A673 (cell line): ENCODE data around the gene C2CD4B. TPM values are rescaled to one million over a fixed set of nuclear protein-coding genes. Genes with fewer than 3 reads are reported as not detected.

Source experiments
- BruUV-seq: library from RNA; stranded (reverse); fragments of 400-500 nt; replicated peaks from 2 replicates; lab custom pipeline; 2021; lab: Mats Ljungman, UMichigan
- CTCF ChIA-PET: fragments of 300-600 bp; sonication (Branson Sonifier 250); formaldehyde crosslinking; loops from one replicate; lab custom pipeline; 2022; ENCODE audit warnings: antibody characterized with exemption; lab: Charles Lee
- POLR2A ChIA-PET: fragments of 300-600 bp; sonication (Branson Sonifier 250); formaldehyde crosslinking; loops from one replicate; lab custom pipeline; 2022; ENCODE audit warnings: antibody characterized with exemption; ENCODE audit not compliant: low non-redundant PET; lab: Charles Lee
- DNase-seq: peaks from one replicate; pipeline ENCODE4 v3.0.0-alpha.2; 2015; ENCODE audit warnings: low spot score
- H3K27ac ChIP-seq: fragments of 200-600 bp; sonication (generic); 2 replicates; pipeline ENCODE4 v1.5.1; 2016; ENCODE audit warnings: mixed run types, low read depth, mild to moderate bottlenecking, mixed read lengths, antibody characterized with exemption, low read length; ENCODE audit not compliant: poor library complexity, severe bottlenecking
- H3K27me3 ChIP-seq: fragments of 200-600 bp; sonication (generic); replicated peaks from 2 replicates; pipeline ENCODE4 v1.6.1; 2017; ENCODE audit warnings: mixed run types, low read depth, mild to moderate bottlenecking, mixed read lengths, antibody characterized with exemption, low read length; ENCODE audit not compliant: insufficient read depth, poor library complexity
- H3K36me3 ChIP-seq: fragments of 200-600 bp; sonication (generic); 2 replicates; pipeline ENCODE4 v1.6.1; 2016; ENCODE audit warnings: mixed run types, mild to moderate bottlenecking, mixed read lengths, antibody characterized with exemption, low read length; ENCODE audit not compliant: insufficient read depth, poor library complexity, severe bottlenecking
- H3K4me1 ChIP-seq: fragments of 200-600 bp; sonication (generic); 2 replicates; pipeline ENCODE4 v1.6.1; 2017; ENCODE audit warnings: mixed run types, mild to moderate bottlenecking, mixed read lengths, antibody characterized with exemption, low read length; ENCODE audit not compliant: insufficient read depth, poor library complexity, severe bottlenecking
- H3K4me3 ChIP-seq: fragments of 200-600 bp; sonication (generic); 2 replicates; pipeline ENCODE4 v1.5.1; 2016; ENCODE audit warnings: low read depth, mixed run types, mild to moderate bottlenecking, mixed read lengths, low read length; ENCODE audit not compliant: poor library complexity, severe bottlenecking
- H3K9me3 ChIP-seq: fragments of 200-600 bp; sonication (generic); 2 replicates; pipeline ENCODE4 v1.6.1; 2016; ENCODE audit warnings: mixed run types, low read depth, mild to moderate bottlenecking, mixed read lengths, antibody characterized with exemption, low read length; ENCODE audit not compliant: poor library complexity, severe bottlenecking
- CTCF ChIP-seq: fragments of 300-800, 200-600 bp; sonication (generic); conservative IDR thresholded peaks from 2 replicates; pipeline ENCODE4 v1.5.1; 2017; ENCODE audit warnings: low read depth, mild to moderate bottlenecking, antibody characterized with exemption, low read length, moderate library complexity, mixed read lengths
- EZH2 ChIP-seq: fragments of 200-600 bp; sonication (generic); IDR thresholded peaks from 2 replicates; pipeline ENCODE4 v1.6.1; 2017; ENCODE audit warnings: borderline replicate concordance, low read depth, mild to moderate bottlenecking, mixed read lengths, antibody characterized with exemption, low read length; ENCODE audit not compliant: poor library complexity, severe bottlenecking
- intact Hi-C: fragments of 100-400 bp; cut with micrococcal nuclease; formaldehyde crosslinking; loops from one replicate; pipeline ENCODE4 v1.10.0; 2022; ENCODE audit not compliant: unreplicated experiment
- total RNA-seq: library from RNA; stranded (reverse); gene quantifications from 2 replicates; pipeline ENCODE4 v1.2.3, GENCODE V29; 2021

Gene C2CD4B
- total RNA-seq, 1 experiment from 2014 or later, result 0.54 TPM

DNA sequence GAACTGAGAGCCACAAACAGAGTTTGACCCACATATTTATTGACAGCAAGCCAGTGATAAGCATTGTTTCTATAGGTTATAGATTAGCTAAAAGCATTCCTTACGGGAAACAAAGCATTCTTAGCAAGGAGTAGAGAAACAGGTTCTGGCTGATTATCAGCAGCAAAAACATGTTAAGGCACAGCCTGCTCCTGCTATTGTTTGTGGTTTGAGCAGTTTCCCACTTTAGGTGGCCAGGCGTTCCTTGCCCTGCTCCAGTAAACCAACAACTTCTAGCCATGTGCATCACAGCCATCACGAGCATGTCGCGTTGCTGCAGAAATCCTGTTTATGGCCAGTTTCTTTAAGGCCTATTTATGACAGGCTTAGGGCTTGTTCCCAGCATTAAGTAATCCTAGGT lies 44.7 kb upstream of the C2CD4B start:
- no peaks in the 10 kb centered on the region for H3K36me3 ChIP-seq
- H3K27ac ChIP-seq, result no peak overlapping the region
- no peak for TF ChIP-seq EZH2
- TF ChIP-seq CTCF, result no peak
- intact Hi-C loops, result no loop called here
- no peaks in the 10 kb centered on the region for H3K4me1 ChIP-seq
- H3K4me3 ChIP-seq, result no peak overlapping the region
- no TSS peak for BruUV-seq
- ChIA-PET POLR2A (interaction anchor here (0.5 kb wide), 1 partner anchor 106 kb away, joined by 4 read pairs; no protein-coding TSS in a partner anchor), CTCF (no interaction called here)
- no peaks in the 10 kb centered on the region for H3K27me3 ChIP-seq
- no peak for DNase-seq
- H3K9me3 ChIP-seq, result no peaks in the 10 kb centered on the region

- Histone ChIP-seq H3K9me3 (no peaks in the 10 kb centered on the region), H3K4me3 (no peak overlapping the region), H3K4me1 (no peaks in the 10 kb centered on the region), H3K36me3 (no peaks in the 10 kb centered on the region), H3K27ac (no peak overlapping the region), H3K27me3 (no peaks in the 10 kb centered on the region)
- TF ChIP-seq EZH2 (no peak), CTCF (no peak)
- DNase-seq, result no peak
- POLR2A ChIA-PET, result no interaction called here
- BruUV-seq, result no TSS peak
- intact Hi-C loops, result no loop called here
- CTCF ChIA-PET, result no interaction called here
These were observed 44.2 kb upstream of the C2CD4B start for GRCh38 chr15:62209322-62209721.

DNA sequence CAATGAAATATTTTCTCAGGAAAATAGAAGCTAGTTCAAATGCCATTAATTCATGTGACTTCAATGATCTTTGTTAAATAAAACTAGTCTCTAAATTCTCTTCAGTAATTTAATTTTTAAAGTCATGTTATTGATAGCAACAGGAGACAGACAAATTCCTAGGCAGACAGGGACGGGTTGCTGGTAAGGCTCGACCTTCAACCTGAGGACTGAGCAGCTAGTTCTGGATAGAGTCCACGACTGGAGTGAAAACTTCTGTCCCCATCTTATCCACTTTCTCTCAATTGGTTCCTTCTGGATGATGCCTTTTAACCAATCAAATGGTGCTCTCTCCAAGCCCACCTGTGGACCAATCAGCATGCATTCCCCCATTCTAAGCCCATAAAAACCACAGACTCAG lies 43.8 kb upstream of the C2CD4B start:
- Histone ChIP-seq H3K27me3 (no peaks in the 10 kb centered on the region), H3K27ac (no peak overlapping the region), H3K4me1 (no peaks in the 10 kb centered on the region), H3K4me3 (no peak overlapping the region), H3K9me3 (no peaks in the 10 kb centered on the region), H3K36me3 (no peaks in the 10 kb centered on the region)
- CTCF ChIA-PET, result no interaction called here
- POLR2A ChIA-PET, result no interaction called here
- DNase-seq, result no peak
- TF ChIP-seq EZH2, result no peak
- no peak for TF ChIP-seq CTCF
- BruUV-seq, result no TSS peak
- intact Hi-C loops, result no loop called here
